Neuronal stem cell (in vitro differentiated cells): ENCODE measurements around the gene GABRR2.

Experiments
- DNase-seq: peaks from one replicate; pipeline ENCODE4 v3.0.0-alpha.2; 2013; ENCODE audit warnings: low spot score
- H2AFZ ChIP-seq: one replicate; pipeline ENCODE4 v1.6.1; 2013; ENCODE audit warnings: mild to moderate bottlenecking, low read length, inconsistent platforms
- H2AK5ac ChIP-seq: 2 replicates; pipeline ENCODE4 v1.6.1; 2013; ENCODE audit warnings: low read depth, mild to moderate bottlenecking, inconsistent platforms, low read length, moderate library complexity, mixed read lengths
- H2BK120ac ChIP-seq: 2 replicates; pipeline ENCODE4 v1.6.1; 2013; ENCODE audit warnings: low read depth, mild to moderate bottlenecking, inconsistent platforms, low read length, moderate library complexity, mixed read lengths
- H2BK12ac ChIP-seq: one replicate; pipeline ENCODE4 v1.6.1; 2013; ENCODE audit warnings: low read length, inconsistent platforms
- H2BK15ac ChIP-seq: 2 replicates; pipeline ENCODE4 v1.6.1; 2013; ENCODE audit warnings: mild to moderate bottlenecking, low read length, inconsistent platforms, mixed read lengths
- H2BK5ac ChIP-seq: one replicate; pipeline ENCODE4 v1.6.1; 2013; ENCODE audit warnings: inconsistent platforms, mild to moderate bottlenecking, low read length, moderate library complexity
- H3K14ac ChIP-seq: one replicate; pipeline ENCODE4 v1.6.1; 2013; ENCODE audit warnings: low read length, inconsistent platforms
- H3K18ac ChIP-seq: 2 replicates; pipeline ENCODE4 v1.6.1; 2013; ENCODE audit warnings: low read length, inconsistent platforms
- H3K23ac ChIP-seq: 2 replicates; pipeline ENCODE4 v1.6.1; 2013; ENCODE audit warnings: low read depth, mild to moderate bottlenecking, mixed read lengths, low read length, inconsistent platforms; ENCODE audit not compliant: poor library complexity
- H3K27ac ChIP-seq: replicated peaks from 3 replicates; pipeline ENCODE4 v1.5.1; 2013; ENCODE audit warnings: low read length, inconsistent platforms
- H3K27me3 ChIP-seq, 3 experiments: 2 replicates each; pipeline ENCODE4 v1.6.1; 2013; ENCODE audit warnings: low read length in 3 of 3, mild to moderate bottlenecking in 2 of 3, inconsistent platforms in 1 of 3, low read depth in 1 of 3, mixed read lengths in 1 of 3, moderate library complexity in 1 of 3; ENCODE audit not compliant: control insufficient read depth in 3 of 3, insufficient read depth in 3 of 3
- H3K36me3 ChIP-seq, 2 donors: replicated peaks in 1 of 2; 2 replicates each; pipeline ENCODE4 v1.6.1; 2013; ENCODE audit warnings: low read length in 2 of 2; ENCODE audit not compliant: control insufficient read depth in 2 of 2, insufficient read depth in 2 of 2
- H3K4ac ChIP-seq: 2 replicates; pipeline ENCODE4 v1.6.1; 2013; ENCODE audit warnings: inconsistent platforms, mild to moderate bottlenecking, low read length, moderate library complexity
- H3K4me1 ChIP-seq, 2 donors: 1 replicate in 1 of 2; 2 replicates in 1 of 2; pipeline ENCODE4 v1.6.1; 2013; ENCODE audit warnings: low read length in 2 of 2, low read depth in 1 of 2; ENCODE audit not compliant: control insufficient read depth in 2 of 2, insufficient read depth in 1 of 2
- H3K4me2 ChIP-seq: one replicate; pipeline ENCODE4 v1.6.1; 2013; ENCODE audit warnings: mild to moderate bottlenecking, low read length, inconsistent platforms; ENCODE audit not compliant: insufficient read depth, poor library complexity, severe bottlenecking
- H3K4me3 ChIP-seq, 2 donors: 2 replicates each; pipeline ENCODE4 v1.5.1; 2013; ENCODE audit warnings: low read length in 2 of 2, mild to moderate bottlenecking in 2 of 2, inconsistent platforms in 1 of 2, moderate library complexity in 1 of 2
- H3K79me1 ChIP-seq: one replicate; pipeline ENCODE4 v1.6.1; 2013; ENCODE audit warnings: low read depth, mild to moderate bottlenecking, inconsistent platforms, low read length, moderate library complexity
- H3K9ac ChIP-seq: one replicate; pipeline ENCODE4 v1.6.1; 2013; ENCODE audit warnings: mild to moderate bottlenecking, low read depth, low read length, inconsistent platforms; ENCODE audit not compliant: poor library complexity
- H3K9me3 ChIP-seq, 2 donors: replicated peaks in 1 of 2; 2 replicates each; pipeline versions ENCODE3 to v1.6.1; 2013; ENCODE audit warnings: low read length in 2 of 2, mild to moderate bottlenecking in 2 of 2, inconsistent platforms in 1 of 2, low read depth in 1 of 2, mixed read lengths in 1 of 2, moderate library complexity in 1 of 2; ENCODE audit not compliant: control insufficient read depth in 2 of 2, insufficient read depth in 1 of 2
- H4K8ac ChIP-seq: one replicate; pipeline ENCODE4 v1.6.1; 2013; ENCODE audit warnings: low read depth, mild to moderate bottlenecking, inconsistent platforms, low read length, moderate library complexity
- H4K91ac ChIP-seq: one replicate; pipeline ENCODE4 v1.6.1; 2013; ENCODE audit warnings: low read length, low read depth, mild to moderate bottlenecking, inconsistent platforms; ENCODE audit not compliant: poor library complexity
- WGBS, 2 donors: extraction: QIAGEN DNeasy Blood & Tissue Kit; methylation state at CpG; one replicate each; pipeline ENCODE4 v1.1.7; 2013; ENCODE audit warnings: missing lambda C conversion rate in 2 of 2, mixed read lengths in 1 of 2; ENCODE audit not compliant: insufficient read length in 2 of 2, insufficient replicate concordance in 1 of 2; ENCODE audit errors: extremely low coverage in 2 of 2; 5-methylcytosine and 5-hydroxymethylcytosine counted together

GABRR2 gene

DNA sequence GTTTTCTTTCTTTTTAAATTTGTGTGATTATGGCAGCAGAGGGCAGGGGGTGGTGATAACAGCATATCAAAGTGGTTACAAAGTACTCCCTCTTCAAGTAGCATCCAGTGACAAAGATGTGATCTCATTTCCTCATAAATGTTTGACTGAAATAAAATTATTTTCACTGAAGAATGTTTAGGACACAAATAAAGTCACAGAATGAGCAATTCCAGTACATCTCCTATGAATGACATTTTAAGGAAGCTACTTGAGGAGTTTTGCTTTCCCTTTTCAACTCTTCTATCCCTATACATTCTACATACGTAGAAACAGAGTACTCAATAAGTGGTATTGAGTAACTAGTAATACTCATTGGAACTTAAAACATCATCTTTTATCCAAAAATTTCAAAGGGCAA lies 13.9 kb upstream of the GABRR2 start:
- H4K91ac ChIP-seq, result no peak overlapping the region
- no peak overlapping the region for H2AK5ac ChIP-seq
- no peak overlapping the region for H3K9ac ChIP-seq
- no peaks in the 10 kb centered on the region for H3K79me1 ChIP-seq
- H3K4ac ChIP-seq, result no peak overlapping the region
- no peak overlapping the region for H2BK15ac ChIP-seq
- H3K4me1 ChIP-seq, result no peaks in the 10 kb centered on the region
- H2AFZ ChIP-seq, result no peak overlapping the region
- no peak overlapping the region for H2BK12ac ChIP-seq
- H2BK5ac ChIP-seq, result no peak overlapping the region
- H3K23ac ChIP-seq, result no peak overlapping the region
- H3K36me3 ChIP-seq, result peaks cover 4 to 87% of the 10 kb centered on the region in 2 donors
- H3K14ac ChIP-seq, result no peak overlapping the region
- H2BK120ac ChIP-seq, result no peak overlapping the region
- no peak overlapping the region for H4K8ac ChIP-seq
- no peak for DNase-seq
- no peaks in the 10 kb centered on the region for H3K27me3 ChIP-seq
- WGBS, 2 donors, result no CpG with 5 or more reads among the region's 1 CpG
- no peak overlapping the region for H3K4me3 ChIP-seq
- no peak overlapping the region for H3K4me2 ChIP-seq
- H3K18ac ChIP-seq, result no peak overlapping the region
- H3K27ac ChIP-seq, result no peak overlapping the region
- H3K9me3 ChIP-seq, result no peaks in the 10 kb centered on the region

DNA sequence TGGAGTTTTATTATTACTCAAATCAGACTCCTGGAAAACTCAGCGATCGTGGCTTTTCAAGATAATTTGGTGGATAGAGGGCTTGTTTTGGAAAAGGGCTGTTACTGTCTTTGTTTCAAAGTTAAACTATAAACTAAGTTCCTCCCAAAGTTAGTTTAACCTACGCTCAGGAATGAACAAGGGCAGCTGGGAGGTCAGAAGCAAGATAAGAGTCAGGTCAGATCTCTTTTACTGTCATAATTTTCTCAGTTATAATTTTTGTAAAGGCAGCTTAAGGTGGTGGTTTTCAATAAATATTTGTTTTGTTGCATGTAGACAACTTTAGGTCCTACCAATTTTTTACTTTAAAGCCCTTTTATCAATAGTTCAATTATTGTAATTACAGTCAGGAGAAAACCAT lies 9.2 kb upstream of the GABRR2 start:
- peaks cover 3 to 21% of the 10 kb centered on the region in 2 donors for H3K9me3 ChIP-seq
- H3K4me1 ChIP-seq, result no peaks in the 10 kb centered on the region
- H3K27me3 ChIP-seq, result no peaks in the 10 kb centered on the region
- H3K18ac ChIP-seq, result no peak overlapping the region
- no peak overlapping the region for H3K4me3 ChIP-seq
- H3K9ac ChIP-seq, result no peak overlapping the region
- H2BK12ac ChIP-seq, result no peak overlapping the region
- H2BK120ac ChIP-seq, result no peak overlapping the region
- no peak overlapping the region for H4K8ac ChIP-seq
- no peak overlapping the region for H2BK15ac ChIP-seq
- no peak overlapping the region for H4K91ac ChIP-seq
- no peak overlapping the region for H3K27ac ChIP-seq
- no peak overlapping the region for H3K14ac ChIP-seq
- no peak overlapping the region for H2AFZ ChIP-seq
- no peak overlapping the region for H2AK5ac ChIP-seq
- H3K4ac ChIP-seq, result no peak overlapping the region
- no peak for DNase-seq
- H2BK5ac ChIP-seq, result no peak overlapping the region
- no peak overlapping the region for H3K23ac ChIP-seq
- H3K36me3 ChIP-seq, result peaks cover 2 to 42% of the 10 kb centered on the region in 2 donors
- no CpG with 5 or more reads among the region's 3 CpGs for WGBS, 2 donors
- H3K79me1 ChIP-seq, result no peaks in the 10 kb centered on the region
- H3K4me2 ChIP-seq, result no peak overlapping the region

DNA sequence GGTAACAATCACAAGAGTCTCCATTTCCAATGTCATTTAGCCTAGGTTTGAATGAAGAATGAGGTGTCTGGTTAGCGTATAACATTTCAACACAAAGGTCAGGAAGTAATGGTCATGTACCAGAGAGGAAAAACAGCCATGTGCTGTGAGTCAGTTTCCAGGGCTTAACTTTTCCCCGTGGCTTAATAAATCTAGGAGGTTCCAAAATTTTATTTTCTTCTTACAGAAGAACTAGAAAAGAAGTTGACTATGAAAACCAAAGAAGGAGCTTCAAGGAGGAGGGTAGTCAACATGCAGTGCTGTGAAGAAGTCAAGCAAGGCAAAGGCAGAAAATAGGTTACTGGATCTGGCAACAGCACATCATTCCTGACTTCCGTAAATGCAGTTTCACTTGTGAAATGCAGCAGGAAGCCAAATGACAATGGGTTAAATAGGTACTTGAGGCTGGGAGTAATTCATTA lies 8.4 kb upstream of the GABRR2 start:
- Histone ChIP-seq H2BK120ac (no peak overlapping the region), H2BK5ac (no peak overlapping the region), H3K27me3 (no peaks in the 10 kb centered on the region), H2AK5ac (no peak overlapping the region), H2AFZ (no peak overlapping the region), H3K4me2 (no peak overlapping the region), H2BK15ac (no peak overlapping the region), H3K9ac (no peak overlapping the region), H4K8ac (no peak overlapping the region), H3K23ac (no peak overlapping the region), H3K9me3 (peaks cover 3 to 21% of the 10 kb centered on the region in 2 donors), H3K18ac (no peak overlapping the region), H2BK12ac (no peak overlapping the region), H3K27ac (no peak overlapping the region), H3K4ac (no peak overlapping the region), H3K36me3 (peaks cover 2 to 34% of the 10 kb centered on the region in 2 donors), H3K79me1 (no peaks in the 10 kb centered on the region), H3K4me3 (no peak overlapping the region), H4K91ac (no peak overlapping the region), H3K4me1 (no peaks in the 10 kb centered on the region), H3K14ac (no peak overlapping the region)
- DNase-seq, result no peak
- WGBS, 2 donors, result no CpG with 5 or more reads among the region's 3 CpGs

DNA sequence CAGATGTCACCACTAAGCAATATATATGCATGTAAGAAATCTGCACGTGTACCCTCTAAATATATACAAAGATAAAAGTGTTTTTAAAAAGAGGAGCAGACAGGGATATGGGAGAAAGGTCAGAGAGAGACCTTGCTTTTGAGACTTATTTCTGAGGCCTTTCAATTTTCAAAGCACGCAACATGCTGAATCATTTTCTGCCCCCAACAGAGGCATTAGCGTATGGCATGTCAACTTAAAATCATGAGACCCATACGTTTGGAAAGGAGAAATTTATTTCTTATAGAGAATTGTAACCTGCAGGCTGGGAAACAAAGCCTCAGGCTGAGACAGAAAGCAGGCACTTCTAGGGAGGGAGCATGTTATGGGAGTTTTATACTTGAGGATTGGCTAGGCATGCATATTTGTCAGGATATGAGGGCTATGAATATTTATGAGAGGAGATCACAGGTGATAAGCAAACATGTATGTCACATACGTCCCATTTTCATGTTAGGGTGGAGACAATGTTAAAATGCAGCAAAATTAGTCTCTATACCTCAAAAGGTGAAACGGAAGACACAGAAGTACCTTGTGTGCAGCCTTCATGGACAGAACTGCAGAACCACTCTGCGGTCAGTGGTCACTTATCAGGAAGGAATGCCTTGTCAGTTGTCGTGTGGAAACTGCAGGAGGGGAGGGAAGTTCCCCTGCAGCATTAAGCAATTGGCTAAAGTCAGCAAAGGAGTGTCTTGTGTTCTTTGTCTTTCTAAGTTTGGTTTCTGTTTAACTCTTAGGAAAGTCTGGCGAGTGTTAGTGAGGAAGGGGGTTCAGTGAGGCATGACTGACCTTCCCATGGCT lies 6.3 kb upstream of the GABRR2 start:
- H3K4me3 ChIP-seq, result no peak overlapping the region
- no CpG with 5 or more reads among the region's 9 CpGs for WGBS, 2 donors
- H3K27ac ChIP-seq, result no peak overlapping the region
- H3K4ac ChIP-seq, result no peak overlapping the region
- no peak overlapping the region for H3K14ac ChIP-seq
- no peak for DNase-seq
- no peaks in the 10 kb centered on the region for H3K79me1 ChIP-seq
- no peak overlapping the region for H3K4me2 ChIP-seq
- peaks cover 2 to 13% of the 10 kb centered on the region in 2 donors for H3K36me3 ChIP-seq
- H2BK120ac ChIP-seq, result no peak overlapping the region
- no peak overlapping the region for H4K8ac ChIP-seq
- H3K23ac ChIP-seq, result no peak overlapping the region
- H2AK5ac ChIP-seq, result no peak overlapping the region
- no peak overlapping the region for H2BK15ac ChIP-seq
- no peak overlapping the region for H3K9ac ChIP-seq
- no peaks in the 10 kb centered on the region for H3K27me3 ChIP-seq
- H4K91ac ChIP-seq, result no peak overlapping the region
- no peaks in the 10 kb centered on the region for H3K4me1 ChIP-seq
- no peak overlapping the region for H3K18ac ChIP-seq
- no peak overlapping the region for H2BK12ac ChIP-seq
- no peak overlapping the region for H2BK5ac ChIP-seq
- peaks cover 3 to 21% of the 10 kb centered on the region in 2 donors for H3K9me3 ChIP-seq
- no peak overlapping the region for H2AFZ ChIP-seq
